Occipital lobe (tissue), 2 donors: Measurements from ENCODE around the gene ATIC. TPM values are rescaled to one million over a fixed set of nuclear protein-coding genes. Genes with fewer than 3 reads are reported as not detected.
"Not testable (repeated sequence)": the region's sequence is repeated elsewhere in the genome, so short reads cannot be mapped to it uniquely, and the experiment has no call there.

ENCODE experiments used
- DNase-seq: peaks from one replicate; lab custom pipeline; 2025; lab: John Stamatoyannopoulos, UW
- total RNA-seq: library from RNA; depleted of rRNA; stranded (reverse); fragments of >200 nt; gene quantifications from one replicate; pipeline ENCODE4 v1.2.3, GENCODE V29; 2014

Gene ATIC
- 18.6 TPM for total RNA-seq

DNA sequence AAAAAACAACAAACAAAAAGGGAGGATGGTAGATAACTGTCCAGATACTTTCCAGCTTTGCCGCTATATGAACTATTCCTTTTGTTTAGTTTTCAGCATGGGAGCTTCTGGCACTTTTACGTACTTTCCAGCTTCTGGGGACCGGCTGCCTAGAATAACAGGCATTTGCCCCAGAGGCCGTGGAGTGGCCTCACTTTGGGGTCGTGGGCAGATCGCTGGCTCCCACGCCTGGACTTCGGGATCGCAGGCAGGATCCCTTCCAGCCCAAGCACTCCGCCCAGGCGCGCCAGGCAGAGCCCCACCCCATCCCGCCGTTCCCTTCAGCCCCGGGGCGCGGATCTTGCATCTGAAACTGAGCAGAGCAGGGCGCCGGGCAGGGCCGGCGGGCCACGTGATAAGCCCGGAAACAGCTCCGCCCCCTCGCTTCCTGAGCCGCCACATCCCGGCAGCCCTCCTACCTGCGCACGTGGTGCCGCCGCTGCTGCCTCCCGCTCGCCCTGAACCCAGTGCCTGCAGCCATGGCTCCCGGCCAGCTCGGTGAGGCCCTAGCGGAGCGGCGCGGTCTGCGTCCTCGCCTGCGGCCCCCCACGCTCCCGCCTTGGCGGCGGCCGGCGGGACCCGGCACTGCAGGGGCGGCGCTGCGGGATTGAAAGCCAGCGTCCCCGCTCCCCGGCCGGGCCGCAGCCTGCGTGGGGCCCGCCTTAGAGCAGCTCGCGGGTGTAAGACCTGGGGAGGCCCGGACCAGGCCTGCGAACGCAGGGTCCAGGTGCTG is at the start of gene ATIC:
Gene ATIC (plus strand): TSS at position 435 of the 772 bp plus-strand sequence. CDS start 84 bp downstream, at position 519.
- peak; percentile 91 for DNase-seq

DNA sequence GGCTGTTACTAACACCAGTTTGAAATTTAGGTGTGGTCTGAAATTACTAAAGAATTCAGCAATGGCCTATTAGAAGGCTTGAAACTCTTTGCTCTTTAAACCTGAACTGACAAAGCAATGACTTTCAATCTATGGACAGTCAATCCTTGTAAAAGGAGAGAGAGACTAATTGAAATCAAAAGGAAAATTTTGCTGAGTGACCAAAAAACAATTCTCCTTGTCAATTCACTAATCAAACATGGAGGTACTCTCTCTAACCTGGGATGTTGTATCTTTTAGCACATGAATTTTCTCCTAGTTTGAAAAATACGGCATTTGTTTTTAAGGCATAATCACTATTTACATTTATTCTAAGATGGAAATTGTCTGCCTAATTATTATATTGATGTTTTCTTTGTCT is 49.6 kb upstream of the ATIC start:
- DNase-seq, result no peak

DNA sequence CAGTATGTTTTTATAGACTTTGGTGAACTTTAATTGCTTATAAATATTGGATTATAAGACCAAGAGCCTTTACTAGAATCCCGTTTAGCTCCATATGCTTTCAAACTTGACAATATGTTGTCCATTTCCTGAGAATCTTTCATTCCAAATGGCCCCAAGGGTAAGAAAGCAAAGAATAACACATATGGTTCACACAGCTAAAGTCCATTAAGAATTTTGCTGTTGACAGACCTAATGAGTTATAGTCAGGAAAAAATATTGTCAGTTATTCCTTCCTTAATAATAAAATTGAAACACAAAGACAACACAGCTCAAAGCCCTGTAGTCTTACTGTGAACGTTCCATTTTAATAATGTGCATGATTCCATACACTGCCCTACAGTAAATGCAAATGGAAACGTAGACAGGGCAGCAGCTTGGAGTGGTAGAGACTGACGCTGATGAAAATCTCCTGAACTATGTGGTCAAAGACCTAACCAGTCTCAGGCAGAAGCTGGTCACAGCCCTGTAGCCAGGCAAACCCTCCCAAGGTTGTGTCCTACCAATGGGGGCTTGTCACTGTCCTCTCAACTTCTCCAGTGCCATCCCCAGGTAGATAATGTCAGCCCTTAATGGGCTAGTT is 49.0 kb upstream of the ATIC start:
- DNase-seq, result no peak

DNA sequence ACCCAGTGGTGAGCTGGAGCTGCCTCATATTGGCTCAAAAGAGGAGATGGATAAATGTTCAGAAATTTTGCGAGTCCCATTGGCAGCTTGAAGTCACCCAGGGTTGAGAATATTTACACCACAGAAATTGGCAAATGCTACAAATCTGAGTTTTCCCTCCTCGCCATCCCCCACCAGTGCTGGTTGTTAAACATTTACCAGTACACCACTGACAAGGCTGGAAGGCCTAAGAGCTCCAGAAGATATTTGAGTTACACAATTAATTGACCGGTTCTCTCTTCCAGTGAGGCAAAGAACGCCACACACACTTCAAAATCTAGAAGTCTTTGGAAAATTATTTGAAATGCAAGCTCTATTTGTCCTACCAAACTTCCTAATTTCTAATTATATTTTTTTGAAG is 47.5 kb upstream of the ATIC start:
- no peak for DNase-seq

DNA sequence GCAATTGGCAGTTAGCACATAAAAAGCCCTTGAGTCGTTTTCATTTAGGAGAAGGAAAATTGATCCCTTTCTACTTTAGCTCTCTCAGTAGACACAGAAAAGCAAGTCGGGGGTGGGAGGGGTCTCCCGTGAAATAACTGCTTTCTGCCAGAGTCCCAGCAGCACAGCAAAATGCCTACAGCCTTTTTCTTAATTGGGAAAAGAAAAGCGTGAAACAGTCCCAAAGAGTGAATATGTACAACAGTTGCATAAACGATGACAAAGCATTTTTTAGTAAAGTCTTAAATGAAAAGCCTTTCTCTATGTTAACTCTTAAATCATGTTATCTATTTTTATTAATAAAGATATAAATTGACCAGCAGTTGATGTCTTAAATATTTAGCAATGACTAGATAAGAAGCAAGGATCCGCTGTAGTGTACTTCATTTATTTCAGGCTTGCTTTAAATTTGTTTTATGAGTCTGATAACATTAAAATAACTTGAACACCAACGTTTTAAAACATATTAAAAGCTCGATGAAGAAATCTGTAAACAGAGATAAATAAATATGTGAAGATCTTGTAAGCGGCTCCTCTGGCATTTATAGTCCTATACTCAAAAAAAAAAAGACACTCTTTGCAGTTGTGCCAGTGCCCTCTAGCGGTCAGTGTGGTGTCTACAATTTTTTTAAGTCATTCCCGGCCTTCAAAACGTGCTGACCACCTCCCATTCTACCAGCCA is 42.3 kb upstream of the ATIC start:
- DNase-seq, result peak; percentile 32

DNA sequence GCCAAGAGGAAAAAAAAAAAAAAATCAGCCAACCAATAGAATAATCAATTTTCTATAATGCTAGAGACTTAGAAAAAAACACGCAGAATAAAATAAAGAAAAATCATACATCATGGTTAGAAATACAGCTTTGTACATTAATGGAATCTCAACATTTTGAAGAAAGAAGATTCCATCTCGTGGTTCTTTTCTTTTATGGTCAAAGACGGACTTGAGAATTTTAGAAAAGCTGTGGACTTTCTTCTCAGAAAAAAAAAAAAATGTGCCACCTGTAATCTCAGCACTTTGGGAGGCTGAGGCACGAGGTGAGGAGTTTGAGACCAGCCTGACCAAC is 41.8 kb upstream of the ATIC start:
- DNase-seq, result no peak

DNA sequence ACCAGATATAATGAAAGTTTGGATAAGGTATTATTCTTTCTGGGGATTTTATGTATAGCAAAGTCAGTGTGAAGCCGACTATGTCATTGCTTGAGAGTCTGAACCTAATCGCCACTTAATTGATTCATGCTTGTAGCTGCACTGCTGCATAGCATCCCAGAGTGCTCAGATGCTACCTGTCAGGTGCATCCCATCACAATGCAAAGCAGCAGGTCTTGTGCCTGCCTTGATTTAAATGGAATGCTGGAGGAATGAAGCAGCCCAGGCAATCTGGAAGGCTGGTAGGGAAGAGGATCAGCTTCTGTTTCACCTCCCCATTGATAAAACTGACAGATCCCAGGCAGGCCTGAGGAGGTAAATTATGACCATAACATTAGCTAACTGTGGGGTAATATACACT is 40.4 kb upstream of the ATIC start:
- no peak for DNase-seq

DNA sequence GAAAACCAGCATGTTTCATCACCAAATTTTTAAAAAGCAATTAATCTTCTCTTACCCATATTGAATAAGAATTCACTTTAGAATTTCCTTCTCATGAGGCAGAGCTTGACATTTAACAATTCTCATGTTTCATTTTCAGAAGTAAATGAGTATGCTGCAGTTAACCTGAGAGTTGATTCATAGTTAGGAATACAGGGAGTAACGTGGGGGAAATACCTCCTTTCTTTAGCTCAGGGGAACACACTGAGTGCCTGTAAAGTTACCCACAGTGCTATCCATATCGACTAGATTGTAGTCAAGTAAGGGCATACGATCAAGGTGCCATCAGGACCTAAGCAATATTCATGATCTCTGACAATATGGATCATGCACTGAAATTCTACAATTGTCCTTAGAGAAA is 38.9 kb upstream of the ATIC start:
- DNase-seq, result no peak

DNA sequence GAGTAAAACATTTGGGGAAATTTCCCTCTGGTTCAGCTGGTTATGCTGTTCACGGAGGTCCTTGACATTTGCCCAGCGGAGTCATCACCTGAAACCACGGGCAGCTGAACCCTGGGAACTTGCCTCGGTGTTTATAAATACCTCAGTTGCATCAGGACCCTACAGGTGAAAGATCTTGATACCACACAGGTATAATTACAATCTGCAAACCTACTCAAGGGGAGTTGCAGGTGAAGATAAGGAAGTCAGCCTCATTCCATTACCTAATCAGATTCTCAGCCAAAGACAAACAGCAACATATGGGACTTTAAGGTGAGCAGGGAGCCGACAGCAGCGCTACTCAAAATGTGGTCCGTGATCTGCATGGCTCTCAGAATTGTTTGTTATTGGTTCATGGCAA is 37.0 kb upstream of the ATIC start:
- no peak for DNase-seq

DNA sequence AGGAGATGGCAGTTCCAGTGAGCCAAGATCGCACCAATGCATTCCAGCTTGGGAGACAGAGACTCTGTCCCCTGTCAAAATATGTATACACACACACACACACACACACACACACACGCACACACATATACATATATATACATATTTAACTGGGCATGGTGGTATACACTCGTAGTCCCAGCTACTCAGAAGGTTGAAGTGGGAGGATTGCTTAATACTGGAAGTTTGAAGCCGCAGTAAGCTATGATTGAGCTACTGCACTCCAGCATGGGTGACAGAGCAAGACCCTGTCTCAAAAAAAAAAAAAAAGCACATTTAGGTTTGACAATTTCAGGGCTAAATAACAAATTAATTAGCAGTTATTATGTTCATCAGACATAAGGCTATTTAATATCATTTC is 36.0 kb upstream of the ATIC start:
- DNase-seq, result no peak

DNA sequence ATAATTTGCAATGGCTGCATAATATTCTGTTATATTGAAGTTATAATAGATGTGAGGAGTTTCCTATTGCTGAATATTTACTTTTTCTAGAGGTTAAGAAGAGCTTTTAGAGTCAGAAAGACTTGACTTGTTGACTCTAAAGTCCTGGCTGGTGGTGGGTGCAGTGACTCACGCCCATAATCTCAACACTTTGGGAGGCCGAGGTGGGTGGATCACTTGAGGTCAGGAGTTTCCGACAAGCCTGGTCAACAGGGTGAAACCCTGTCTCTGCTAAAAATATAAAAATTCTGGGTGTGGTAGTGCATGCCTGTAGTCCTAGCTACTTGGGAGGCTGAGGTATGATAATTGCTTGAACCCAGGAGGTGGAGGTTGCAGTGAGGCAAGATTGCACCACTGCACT is 33.9 kb upstream of the ATIC start:
- no peak for DNase-seq

DNA sequence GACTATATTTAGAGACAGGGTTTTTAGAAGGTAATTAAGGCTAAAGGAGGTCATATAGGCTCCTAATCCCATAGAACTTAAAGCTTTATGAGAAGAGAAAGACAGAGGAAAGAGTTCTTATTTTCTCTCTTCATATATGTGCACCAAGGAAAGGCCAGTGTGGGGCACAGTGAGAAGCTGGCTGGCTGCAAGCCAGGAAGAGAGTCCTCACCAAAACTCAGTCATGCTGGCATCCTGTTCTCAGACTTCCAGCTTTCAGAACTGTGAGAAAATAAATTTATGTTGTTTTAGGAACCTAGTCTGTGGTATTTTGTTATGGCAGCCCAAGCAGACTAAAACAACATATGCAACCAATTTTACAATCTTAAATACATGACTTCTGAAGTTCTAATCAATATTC is 31.5 kb upstream of the ATIC start:
- no peak for DNase-seq

DNA sequence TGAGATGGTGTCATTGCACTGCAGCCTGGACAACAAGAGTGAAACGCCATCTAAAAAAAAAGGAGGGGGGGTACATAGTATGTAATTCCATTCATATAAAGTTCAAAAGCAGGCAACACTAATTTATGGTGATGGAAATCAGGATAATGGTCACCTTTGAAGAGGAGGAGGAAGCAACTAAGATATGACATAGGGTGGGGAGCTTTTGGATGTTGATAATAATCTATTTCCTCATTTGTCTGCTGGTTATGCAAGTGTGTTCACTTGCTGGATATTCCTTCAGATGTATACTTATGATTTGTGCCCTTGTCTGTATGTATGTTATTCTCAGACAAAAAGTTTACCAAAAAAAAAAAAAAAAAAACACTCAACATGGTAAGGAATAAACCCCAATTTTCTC is 28.6 kb upstream of the ATIC start:
- no peak for DNase-seq

DNA sequence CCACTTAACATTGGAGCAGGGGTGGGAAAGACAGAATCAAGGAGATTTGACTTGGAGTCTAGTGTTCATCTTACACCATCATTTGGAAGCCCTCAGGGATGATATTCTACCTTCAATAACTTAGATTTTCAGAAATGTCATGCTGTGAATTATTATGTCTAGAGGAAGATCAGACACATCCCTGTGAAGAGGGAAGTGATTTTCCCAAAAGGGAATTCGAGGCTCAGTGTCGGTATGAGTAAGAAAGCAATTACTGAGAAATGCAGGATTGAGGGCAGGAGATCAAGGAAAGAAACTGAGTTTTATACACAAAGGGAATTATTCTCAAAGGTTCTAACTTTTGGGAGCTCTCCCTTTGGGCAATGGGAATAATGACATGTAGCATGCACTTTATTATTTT is 25.6 kb upstream of the ATIC start:
- DNase-seq, result no peak

DNA sequence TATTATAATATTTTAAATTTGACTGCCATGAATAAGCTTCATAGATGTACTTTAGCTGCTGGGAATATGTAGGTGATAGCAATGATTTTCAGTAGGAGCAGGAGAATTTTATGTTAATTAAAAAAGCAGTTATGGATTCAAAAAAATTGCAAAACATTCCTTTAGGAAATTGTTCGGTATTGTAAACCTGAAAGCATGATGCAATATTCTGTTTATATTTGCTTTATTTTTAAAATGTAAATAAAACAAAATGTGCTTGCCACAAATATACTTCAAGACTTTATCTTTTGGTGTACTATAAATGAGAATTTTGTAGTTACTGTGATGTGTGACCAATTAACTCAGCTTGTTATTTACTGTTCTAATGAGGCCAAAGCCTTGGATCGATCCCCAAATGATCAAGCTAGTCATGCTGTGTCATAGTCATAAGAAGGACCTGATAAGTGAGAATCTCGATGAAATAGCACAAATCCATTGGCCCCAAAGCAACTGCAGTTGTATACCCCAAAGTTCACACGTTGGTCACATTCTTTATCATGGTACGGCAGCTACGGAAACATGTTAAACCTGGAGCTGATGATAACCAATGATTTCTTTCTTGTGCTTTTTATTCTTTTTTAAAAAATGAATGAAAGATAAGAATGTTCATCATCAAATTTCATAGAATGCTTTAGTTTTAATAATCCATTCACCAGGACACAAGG is 23.6 kb upstream of the ATIC start:
- no peak for DNase-seq

DNA sequence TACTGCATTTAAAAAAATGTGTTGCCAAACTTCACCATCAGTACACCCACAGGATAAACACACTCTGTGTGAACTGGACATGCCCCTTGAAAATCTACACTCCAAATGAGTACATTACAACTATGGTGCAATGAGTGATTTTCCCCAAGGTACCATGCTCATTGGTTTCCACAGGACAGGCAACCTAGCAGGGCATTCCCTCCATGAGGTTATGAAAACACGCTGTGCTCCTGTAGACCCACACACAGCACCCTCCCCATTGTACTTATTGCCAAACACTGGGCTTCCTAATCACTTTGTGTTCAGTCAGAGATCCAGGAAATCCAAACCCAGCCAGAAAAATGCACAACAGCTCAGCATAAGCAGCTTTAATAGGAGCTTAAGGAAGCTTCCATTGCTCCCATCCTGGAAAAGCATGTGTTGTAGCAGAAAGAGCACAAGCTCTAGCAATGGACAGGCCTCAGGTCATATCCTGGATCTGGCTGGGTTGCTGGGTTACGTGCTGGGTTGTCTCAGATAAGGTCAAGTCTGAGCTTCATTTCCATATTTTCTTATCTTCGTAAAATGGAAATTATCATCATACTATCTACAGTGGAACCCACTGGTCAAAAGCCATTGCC is 20.8 kb upstream of the ATIC start:
- no peak for DNase-seq

DNA sequence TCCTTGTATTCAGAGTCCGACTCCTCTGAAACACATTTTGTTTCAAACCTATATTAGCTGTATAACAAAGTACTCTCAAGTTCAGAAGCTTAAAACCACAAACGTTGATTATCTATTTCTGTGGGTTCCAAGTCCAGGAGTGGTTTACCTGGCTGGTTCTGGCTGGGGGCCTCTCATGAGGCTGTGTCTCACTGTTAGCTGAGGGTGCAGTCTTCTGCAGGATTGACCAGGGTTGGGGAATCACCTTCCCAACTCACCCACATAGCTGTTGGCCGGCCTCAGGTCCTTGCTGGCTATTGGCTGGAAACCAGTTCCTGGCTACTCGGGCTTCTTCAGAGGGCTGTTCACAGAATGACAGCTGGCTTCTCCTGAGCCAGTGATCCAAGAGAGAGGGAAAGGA is 18.0 kb upstream of the ATIC start:
- DNase-seq, result no peak

DNA sequence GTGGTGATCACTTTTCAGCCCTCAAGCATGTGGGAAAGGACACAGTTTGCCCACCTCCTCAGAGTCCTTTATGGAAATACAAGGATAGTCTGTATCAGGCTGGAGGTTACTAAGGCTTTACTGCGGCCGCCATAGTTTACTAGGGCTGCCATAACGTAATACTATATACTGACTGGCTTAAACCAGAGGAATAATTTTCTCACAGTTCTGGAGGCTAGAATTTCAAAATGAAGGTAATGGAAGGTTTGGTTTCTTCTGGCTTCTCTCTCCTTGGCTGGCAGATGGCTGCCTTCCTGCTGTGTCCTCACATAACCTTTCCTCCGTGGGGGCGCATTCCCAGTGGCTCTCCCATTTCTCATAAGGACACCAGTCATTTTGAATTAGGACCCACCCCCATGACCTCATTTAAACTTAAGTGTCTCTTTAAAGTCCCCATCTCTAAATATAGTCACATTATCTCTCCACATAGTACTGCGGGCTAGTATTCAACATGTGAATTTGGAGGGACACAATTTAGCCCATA is 12.5 kb upstream of the ATIC start:
- no peak for DNase-seq

DNA sequence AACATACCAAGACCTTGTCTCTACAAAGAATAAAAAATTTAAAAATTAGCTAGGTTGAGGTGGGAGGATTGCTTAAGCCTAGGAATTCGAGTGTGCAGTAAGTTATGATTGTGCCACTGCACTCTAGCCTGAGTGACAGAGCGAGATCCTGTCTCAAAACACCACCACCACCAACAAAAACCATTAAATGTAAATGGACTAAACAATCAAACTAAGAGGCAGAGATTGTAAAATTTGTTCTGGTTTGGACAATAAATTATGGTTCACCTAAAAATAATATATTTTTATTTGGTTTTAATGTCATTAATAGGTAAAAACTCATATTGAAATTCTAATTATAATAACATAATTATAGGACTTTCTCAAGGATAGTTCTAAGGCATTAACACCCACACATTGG is 9.9 kb upstream of the ATIC start:
- DNase-seq, result no peak

DNA sequence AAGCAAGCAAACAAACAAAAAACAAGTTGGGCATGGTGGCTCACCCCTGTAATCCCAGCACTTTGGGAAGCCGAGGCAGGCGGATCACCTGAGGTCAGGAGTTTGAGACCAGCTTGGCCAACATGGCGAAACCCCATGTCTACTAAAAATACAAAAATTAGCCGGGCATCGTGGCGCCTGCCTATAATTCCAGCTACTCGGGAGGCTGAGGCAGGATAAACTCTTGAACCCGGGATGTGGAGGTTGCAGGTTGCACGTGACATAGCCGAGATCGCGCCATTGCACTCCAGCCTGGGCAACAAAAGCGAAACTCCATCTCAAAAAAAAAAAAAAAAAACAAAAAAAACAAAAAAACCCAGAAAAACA is 617 bp upstream of the ATIC start:
- not testable (repeated sequence) for DNase-seq

DNA sequence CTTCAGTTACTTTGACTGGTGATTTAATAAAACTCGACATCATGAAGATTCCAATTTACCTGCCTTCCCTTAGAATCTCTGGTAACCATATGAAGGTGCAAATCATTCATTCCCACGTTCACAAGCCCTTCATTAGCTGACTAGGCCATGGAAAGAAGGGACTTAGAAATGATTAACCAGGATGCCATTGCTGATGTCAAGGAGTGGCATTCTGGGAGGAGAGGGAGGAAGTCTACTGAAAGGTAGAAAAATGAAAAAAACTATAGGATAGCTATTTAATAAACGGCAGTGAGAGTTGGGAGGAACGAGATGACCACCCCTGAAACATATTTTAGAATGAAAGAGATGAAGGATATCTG is 1.4 kb downstream of the ATIC start:
- DNase-seq, result no peak

DNA sequence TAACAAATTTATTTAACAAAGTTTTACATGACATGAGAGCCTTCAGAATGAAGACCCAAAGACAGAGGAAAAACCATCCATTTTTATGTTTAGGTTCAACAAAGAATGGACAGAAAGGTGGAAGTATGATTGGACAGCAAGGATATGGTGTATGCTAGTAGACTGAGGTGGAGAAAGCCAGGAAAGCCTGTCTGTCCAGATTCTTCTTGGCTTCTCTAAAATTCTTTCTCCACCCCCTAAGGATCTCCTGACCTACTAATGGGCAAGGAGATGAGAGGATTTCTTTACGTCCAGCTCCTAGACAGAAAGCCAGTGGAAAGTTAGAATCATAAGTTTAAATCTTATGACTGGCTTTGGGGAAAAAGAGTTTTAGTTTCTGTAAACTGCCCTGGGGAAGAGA is 3.0 kb downstream of the ATIC start:
- DNase-seq, result no peak
